ENCODE data around the gene MDM2. TPM values are rescaled to one million over a fixed set of nuclear protein-coding genes. Genes with fewer than 3 reads are reported as not detected.
A peak's percentile ranks its signal among the peaks of the same experiment; 100 is the strongest.

Gene MDM2
- total and polyA plus RNA-seq, 2 of the 13 experiments (the other 11 are each of a cell fraction or from before 2014, with no cell fraction given), result 29.3 to 314 TPM

GRCh38 chr12:68808388-68809189 is 612 bp downstream of the MDM2 start (continued):
- TF ChIP-seq ZNF407 (CRISPR knock-in tag; IDR thresholded peaks at IDR 0.05; ENCODE audit: not compliant biosample characterization), result no peak
- peak; percentile 0 for TF ChIP-seq XRCC5 (optimal IDR thresholded peaks at IDR 0.05; ENCODE audit: low read length)
- TF ChIP-seq MLX (CRISPR knock-in tag; IDR thresholded peaks at IDR 0.05), result 0 out of 2 replicates have a peak, but pooled peaks have one; percentile 25
- TF ChIP-seq ZNF274 (CRISPR knock-in tag; IDR thresholded peaks at IDR 0.05), result no peak
- TF ChIP-seq E2F5 (CRISPR knock-in tag; conservative IDR thresholded peaks at IDR 0.05), result no peak
- peak; percentile 65; the same call in 1 of the 2 replicates for TF ChIP-seq PITX1 (CRISPR knock-in tag; IDR thresholded peaks at IDR 0.05)
- TF ChIP-seq FOXM1 (CRISPR knock-in tag; IDR thresholded peaks at IDR 0.05), result no peak
- 0 out of 2 replicates have a peak, but pooled peaks have one; percentile 63 for TF ChIP-seq ZNF557 (CRISPR knock-in tag; IDR thresholded peaks at IDR 0.05)
- TF ChIP-seq ZSCAN22 (CRISPR knock-in tag; IDR thresholded peaks at IDR 0.05), result no peak
- TF ChIP-seq ZNF224 (CRISPR knock-in tag; IDR thresholded peaks at IDR 0.05), result no peak
- no peak for TF ChIP-seq SP1 (IDR thresholded peaks at IDR 0.05)
- TF ChIP-seq SP1 (CRISPR knock-in tag; IDR thresholded peaks at IDR 0.05), result peak; percentile 28
- peak; percentile 87 to 89 for TF ChIP-seq NR2F1 (CRISPR knock-in tag; IDR thresholded peaks at IDR 0.05)
- peak; percentile 17; the same call in 1 of the 2 replicates for TF ChIP-seq ZNF230 (CRISPR knock-in tag; IDR thresholded peaks at IDR 0.05)
- no peak for TF ChIP-seq ARNT2 (CRISPR knock-in tag; IDR thresholded peaks at IDR 0.05; ENCODE audit: low read depth)
- TF ChIP-seq MAFG (CRISPR knock-in tag; IDR thresholded peaks at IDR 0.05), result peak; percentile 89
- TF ChIP-seq RNF2 (conservative IDR thresholded peaks at IDR 0.05; ENCODE audit: low read depth), result no peak

Measured in HepG2 (cell line).